T-helper 1 cell treated with Interleukin-12 subunit alpha and Interleukin-12 subunit beta and Interleukin-4 antibody, amounts not matched to agents 30 ng/mL and 1 ng/mL, for 36 hours (primary cell): Measurements from ENCODE around the gene SLC25A43. TPM values are rescaled to one million over a fixed set of nuclear protein-coding genes. Genes with fewer than 3 reads are reported as not detected.

ENCODE experiments used
- intact Hi-C: fragments of 100-400 bp; cut with micrococcal nuclease; formaldehyde crosslinking; loops from one replicate; pipeline ENCODE4 v1.15.1; 2024
- total RNA-seq: library from RNA; stranded (reverse); gene quantifications from 2 replicates; pipeline ENCODE4 v1.2.3, GENCODE V29; 2022

SLC25A43 gene
- total RNA-seq, 1 donor from 2014 or later = 9.5 TPM

GRCh38 chrX:119495734-119496726 lies 96.9 kb downstream of the SLC25A43 start:
- intact Hi-C loops = no loop called here

DNA sequence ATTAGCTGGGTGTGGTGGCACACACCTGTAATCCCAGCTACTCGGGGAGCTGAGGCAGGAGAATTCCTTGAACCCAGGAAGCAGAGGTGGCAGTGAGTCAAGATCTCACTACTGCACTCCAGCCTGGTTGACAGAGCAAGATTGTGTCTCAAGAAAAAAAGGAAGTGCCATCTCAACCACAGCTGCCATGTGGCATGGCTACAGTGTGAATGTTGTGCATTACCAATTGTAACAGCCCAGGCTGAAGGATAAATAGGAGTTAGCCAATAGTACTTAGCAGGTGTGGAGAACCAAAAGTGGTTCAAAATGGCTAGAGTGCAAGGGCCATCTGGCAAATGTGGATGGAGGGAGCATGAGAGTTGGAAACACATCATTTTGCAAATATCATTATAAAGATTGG lies 98.0 kb downstream of the SLC25A43 start:
- intact Hi-C loops = no loop called here

GRCh38 chrX:119500061-119500800 lies 101.1 kb downstream of the SLC25A43 start:
- intact Hi-C loops = no loop called here

GRCh38 chrX:119501511-119502148 lies 102.5 kb downstream of the SLC25A43 start:
- intact Hi-C loops = no loop called here

GRCh38 chrX:119502727-119503483 lies 103.8 kb downstream of the SLC25A43 start:
- intact Hi-C loops = no loop called here

- intact Hi-C loops = no loop called here
These were observed 104.3 kb downstream of the SLC25A43 start for GRCh38 chrX:119503484-119503861.

Other genes with a start within 250 kb of the SLC25A43 start
- 29.9 and 30.0 TPM in 2 replicates for gene PGRMC1, start 163.1 kb upstream of the SLC25A43 start, total RNA-seq
- gene SLC25A5, start 69.1 kb downstream of the SLC25A43 start, total RNA-seq = 332 and 335 TPM in 2 replicates
- 18.9 and 21.1 TPM in 2 replicates for gene STEEP1, start 166.1 kb downstream of the SLC25A43 start, total RNA-seq
- 63.3 and 65.7 TPM in 2 replicates for gene UBE2A, start 175.2 kb downstream of the SLC25A43 start, total RNA-seq
- 15.1 and 15.5 TPM in 2 replicates for gene NKRF, start 207.1 kb downstream of the SLC25A43 start, total RNA-seq